Stimulated activated CD8-positive, alpha-beta memory T cell treated with anti-CD3 and anti-CD28 coated beads, Interleukin-4, amount 100 ng/mL, for 48 hours (primary cell): ENCODE results near the gene AFDN.

Experiments
- DNase-seq: peaks from one replicate; pipeline ENCODE4 v3.0.0-alpha.2; 2020

AFDN gene

DNA sequence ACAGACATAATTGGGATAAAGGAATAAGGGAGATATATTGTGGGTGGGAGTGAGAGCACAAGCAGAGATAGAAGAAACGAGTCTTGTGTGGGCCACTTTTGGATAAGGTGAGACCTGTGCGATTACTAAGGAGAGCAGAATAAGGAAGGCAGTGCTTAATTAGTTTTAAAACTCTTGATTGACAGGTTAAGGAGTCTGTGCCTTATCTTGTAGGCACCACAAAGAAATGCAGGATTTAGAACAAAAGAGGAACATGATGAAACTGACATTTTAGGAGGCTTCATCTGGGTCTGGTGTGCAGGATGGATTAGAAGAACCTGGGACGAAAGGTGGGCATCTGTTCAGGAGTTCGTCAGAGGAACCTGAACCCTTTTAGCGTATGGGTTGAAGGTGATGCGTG, 100.5 kb downstream of the AFDN start:
- no peak for DNase-seq

DNA sequence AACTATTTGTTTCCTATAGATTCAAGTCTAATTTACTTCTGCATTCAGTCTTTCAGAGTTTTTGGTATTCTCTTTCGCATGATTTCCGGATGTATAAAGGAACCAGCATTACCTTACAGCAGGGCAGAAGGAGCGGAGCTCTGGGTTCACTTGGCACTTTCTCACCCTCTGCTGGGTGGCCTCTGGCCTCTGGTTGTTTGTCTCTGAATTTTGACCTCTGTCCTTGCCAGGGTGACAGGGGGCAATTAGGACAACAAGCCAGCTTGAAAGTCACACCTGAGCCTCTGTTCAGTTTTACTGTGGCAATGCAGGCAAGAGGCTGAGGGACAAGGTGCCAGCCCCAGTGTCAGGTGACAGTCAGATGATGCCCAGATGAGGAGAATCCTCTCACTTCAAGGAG, 101.4 kb downstream of the AFDN start:
- DNase-seq: no peak

DNA sequence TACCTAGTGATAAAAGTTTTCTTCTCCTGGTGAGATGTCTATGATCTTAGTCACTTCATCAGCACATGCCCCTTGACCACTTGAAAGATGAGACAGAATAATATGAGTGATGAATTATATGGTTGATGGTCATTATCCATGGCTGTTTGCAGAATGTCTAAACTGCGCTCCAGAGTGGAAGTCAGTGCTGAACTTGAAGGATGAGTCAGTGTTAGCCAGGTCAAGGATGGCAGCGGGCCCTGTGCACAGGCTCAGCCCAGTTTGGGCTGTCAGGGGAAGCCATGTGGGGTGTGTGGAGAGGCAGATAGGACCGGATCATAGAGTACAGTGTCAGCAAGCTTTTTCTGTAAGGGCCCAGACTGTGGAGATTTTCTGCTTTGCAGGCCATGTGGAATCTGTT, 103.6 kb downstream of the AFDN start:
- no peak for DNase-seq

DNA sequence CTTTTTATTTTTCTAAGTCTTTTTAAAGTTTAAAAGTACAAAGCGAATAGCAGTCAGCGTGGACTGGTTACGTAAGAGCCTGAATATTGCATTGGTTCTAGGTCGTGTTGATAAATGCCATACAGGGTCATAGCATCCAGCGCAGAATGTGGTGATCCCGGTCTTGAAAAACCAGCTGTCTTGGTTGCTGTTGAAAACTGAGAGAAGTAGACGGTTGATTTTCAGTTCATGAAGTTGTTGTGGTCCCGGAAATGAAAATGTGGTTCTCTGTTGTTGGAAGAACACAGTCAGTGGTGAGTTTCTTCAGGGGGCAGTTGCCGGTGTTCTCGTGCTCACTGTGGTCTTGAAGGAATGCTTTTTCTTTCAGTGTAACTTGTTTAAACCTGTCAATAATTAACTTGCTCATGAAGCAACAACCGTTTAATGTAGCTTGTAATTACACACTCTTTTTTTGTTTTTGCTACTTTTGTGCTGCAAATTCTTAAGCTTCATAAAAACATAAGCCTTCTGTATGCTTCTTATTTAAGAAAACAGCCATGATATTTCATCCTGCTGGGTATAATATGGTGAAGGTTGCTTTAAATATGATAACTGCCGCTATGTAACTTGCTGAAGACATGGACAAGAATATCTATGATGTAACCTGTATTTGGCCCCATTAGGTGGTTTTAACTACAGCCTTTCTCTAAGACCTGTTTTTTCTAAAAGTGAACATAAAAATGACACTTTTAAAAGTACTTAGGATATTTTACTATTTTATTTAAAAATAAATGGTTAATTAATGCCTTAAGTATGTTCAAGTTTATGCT, 106.0 kb downstream of the AFDN start:
- no peak for DNase-seq

- no peak for DNase-seq
Observed at GRCh38 chr6:167933290-167933689, 106.6 kb downstream of the AFDN start.

DNA sequence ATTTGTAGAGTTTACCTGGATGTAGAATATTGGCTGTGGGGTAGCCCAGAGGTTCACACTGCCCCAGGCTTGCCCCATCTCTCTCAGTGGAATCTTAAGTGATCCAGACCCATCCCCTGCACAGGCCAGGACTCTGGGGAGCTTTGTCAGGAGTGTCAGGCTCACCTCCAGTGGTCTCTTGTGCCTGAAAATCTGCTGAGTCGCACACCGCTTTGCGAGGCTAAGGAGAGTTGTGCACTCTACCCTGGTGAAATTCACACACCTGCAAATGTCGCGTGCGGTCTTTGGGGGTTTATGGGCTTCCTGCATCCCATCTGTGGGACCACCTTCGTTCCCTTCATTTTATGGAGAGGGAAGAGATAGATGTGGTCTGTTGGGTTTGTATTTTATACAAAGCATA, 107.1 kb downstream of the AFDN start:
- DNase-seq: no peak

GRCh38 chr6:167934426-167934864, 107.7 kb downstream of the AFDN start:
- DNase-seq: no peak

DNA sequence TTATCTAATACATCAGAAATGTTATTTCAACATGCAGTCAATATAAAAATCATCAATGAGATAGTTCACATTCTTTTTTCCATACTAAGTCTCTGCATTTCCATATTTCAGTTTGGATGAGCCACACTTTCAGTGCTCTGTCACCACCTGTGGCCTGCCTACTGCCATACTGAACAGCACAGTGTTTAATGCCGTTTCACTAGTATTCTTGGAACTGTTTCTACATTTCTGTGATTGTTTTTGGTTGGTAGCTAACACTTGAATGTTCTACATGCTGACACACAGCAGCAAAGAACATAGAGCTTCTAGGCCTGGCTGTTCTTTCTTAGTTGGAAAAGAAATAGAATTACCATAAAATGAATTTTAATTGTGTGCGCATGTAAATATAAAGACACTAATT, 109.3 kb downstream of the AFDN start:
- no peak for DNase-seq

- no peak for DNase-seq
Observed at GRCh38 chr6:167937301-167937700, 110.6 kb downstream of the AFDN start.

- no peak for DNase-seq
Observed at GRCh38 chr6:167937948-167938911, 111.5 kb downstream of the AFDN start.

DNA sequence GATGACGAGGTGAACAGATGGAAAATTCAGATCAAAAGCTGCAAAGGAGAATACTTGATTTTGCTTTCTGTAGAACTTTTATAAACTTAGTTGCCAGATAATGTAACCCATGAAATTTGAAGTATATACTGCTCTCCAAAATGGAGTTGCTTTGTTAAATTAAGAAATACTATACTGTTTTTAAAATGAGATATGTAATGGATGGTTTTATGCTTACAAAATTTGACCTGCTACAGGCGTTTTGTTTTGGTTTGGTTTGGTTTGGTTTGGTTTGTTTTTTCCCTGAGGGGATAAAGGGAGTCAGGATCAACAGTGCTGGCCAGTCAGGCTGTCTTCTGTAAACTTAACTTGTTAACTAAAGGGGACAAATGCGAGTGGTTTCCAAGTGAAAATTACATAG, 115.1 kb downstream of the AFDN start:
- DNase-seq: no peak

DNA sequence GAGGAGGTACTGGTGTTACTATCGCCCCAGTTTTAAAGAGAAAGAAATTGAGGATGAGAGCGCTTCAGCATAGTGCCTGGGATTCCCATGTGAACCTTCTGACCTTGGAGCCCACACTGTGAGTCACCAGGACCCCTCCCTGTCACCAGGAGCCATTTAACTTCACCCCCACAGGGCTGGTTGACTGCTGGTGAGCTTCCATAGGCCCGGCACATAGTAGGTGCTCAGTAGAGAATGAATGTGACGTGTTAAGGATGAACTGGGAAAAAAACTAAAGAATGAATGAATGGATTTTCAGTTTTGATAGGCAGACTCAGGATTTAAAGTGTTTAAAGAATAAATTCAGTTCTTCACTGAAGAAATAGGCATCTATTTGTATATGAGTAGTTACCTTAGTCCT, 117.4 kb downstream of the AFDN start:
- no peak for DNase-seq

DNA sequence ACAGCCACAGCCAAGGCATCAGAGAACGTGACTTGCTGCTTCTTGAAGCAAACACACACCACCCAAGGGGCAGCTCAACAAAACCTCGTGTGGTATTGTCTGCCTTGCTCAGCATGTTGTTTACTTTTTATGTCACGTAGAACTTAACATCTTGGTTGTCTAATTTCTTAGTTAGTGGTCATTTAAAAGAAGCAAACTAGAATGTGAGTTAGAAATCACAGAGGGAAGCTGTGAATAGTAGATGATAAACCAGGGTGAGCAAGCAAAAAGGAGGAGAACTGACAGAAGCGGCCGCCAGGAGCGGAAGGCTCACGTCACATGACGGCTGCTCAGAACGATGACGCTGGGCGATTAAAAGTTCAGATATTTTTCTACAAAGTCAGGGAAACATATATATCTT, 119.3 kb downstream of the AFDN start:
- DNase-seq: no peak

DNA sequence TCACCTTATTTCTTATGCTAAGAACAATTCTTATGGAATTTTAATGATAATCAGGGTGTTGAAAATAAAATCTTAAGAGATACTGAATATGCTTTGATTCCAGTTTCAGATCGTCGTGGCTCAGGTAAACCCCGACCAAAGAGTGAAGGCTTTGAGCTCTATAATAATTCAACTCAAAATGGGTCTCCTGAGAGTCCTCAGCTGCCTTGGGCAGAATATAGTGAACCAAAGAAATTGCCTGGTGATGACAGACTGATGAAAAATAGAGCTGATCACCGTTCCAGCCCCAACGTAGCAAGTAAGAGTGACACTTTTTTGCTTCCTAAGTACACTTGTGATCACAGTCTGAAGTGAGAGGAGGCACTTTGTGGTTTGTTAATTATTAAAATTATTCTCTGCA, 119.9 kb downstream of the AFDN start:
- DNase-seq: no peak

- DNase-seq: no peak
Observed at GRCh38 chr6:167947716-167948115, 121.0 kb downstream of the AFDN start.

DNA sequence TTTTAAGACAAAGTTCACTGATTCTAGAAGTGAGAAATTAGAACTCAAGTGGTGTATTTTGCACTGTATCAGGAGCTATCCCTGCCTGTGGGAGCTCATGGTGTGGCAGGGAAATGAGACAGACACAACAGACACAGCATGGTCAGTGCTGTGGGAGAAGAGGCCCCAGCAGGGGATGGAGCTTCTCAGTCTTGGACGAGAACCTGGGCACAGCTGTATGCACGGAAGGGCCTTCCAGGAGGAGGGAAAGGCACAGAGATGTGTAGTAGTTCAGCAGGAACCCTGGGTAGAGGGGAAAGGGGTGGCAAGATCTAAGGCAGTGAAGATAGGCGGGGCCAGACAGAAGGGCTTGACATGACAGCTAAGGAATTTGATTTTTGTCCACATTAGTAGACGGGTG, 122.0 kb downstream of the AFDN start:
- DNase-seq: no peak

DNA sequence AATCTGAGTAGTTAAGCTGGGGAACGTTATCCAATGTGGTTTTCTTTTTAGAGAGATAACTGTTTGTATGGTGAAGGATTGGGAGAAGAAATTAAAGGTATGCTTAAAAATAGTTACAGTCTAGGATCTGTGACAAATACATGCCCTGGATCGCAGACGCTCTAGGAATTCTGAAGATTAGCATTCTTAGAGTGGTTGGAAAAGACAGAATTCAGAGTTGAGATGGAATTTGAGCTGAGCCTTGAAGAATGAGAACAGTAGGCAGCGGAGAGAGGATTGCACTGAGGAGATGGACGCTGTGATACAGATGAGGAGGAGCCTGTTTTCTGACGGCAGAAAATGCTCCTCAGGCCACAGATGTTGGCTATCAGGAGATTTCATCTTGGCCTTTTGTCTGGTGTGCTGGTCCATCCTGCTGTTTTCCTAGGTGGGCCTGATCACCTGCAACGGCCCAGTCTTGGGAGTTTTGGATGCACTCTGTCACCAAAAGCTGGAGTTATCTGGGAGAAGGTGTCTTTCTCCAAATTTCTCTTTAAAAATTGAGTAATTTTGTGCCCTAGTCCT, 122.5 kb downstream of the AFDN start:
- DNase-seq: no peak

DNA sequence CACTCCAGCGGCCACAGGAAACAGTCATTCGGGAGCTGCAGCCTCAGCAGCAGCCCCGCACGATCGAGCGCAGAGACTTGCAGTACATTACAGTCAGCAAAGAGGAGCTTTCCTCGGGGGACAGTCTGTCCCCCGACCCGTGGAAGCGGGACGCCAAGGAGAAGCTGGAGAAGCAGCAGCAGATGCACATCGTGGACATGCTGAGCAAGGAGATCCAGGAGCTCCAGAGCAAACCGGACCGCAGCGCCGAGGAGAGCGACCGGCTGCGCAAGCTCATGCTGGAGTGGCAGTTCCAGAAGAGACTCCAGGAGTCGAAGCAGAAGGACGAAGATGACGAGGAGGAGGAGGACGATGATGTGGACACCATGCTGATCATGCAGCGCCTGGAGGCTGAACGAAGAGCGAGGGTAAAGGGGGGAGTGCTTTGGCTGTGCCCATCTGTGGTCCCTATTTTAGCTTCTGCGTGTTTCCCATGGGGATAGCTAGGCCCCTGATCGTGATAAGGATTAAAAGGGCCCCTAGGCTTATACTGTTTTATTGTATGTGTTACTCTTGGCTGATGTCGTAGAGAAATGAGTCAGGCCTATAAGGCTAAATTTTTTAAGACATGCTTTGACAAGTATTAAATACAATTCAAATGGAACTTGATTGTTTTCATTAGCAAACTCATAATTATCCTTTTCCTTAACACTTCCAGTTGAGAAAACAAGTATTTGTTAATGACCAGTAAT, 125.2 kb downstream of the AFDN start:
- no peak for DNase-seq

DNA sequence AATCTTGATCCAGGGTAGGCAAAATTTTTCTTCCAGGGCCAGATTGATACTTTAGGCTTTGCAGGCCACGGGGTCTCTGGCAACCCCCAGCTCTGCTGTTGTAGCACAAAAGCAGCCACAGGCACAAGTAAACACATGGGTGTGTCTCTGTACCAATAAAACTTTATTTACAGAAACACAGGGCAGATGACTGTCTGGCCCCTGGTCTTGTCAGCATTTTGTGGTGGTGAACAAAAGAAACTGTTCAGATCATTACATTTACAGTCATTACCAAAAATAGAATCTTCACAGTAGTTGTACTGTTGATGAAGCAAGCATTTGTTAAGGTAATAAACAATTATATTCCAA, 125.8 kb downstream of the AFDN start:
- no peak for DNase-seq

DNA sequence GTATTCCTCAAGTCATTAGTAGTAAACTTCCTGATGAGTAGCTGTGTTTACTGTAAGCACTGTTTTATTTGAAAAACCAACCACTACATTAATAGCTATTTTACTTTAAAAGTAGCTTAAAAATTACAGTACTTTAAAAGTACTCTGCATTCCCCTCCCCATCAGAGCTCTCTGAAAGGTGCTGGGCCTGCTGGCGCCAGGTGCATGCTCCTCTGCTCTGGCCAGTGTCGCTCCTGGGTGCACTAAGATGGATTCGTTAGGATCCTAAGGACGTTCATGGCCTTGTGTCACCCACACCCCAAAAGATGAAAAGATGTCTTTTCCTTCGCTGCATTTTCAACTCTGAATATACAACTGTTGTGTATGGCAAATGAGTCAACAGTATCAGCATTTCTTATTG, 126.8 kb downstream of the AFDN start:
- no peak for DNase-seq

- no peak for DNase-seq
Observed at GRCh38 chr6:167954151-167954550, 127.4 kb downstream of the AFDN start.

- DNase-seq: no peak
Observed at GRCh38 chr6:167956491-167956890, 129.8 kb downstream of the AFDN start.

DNA sequence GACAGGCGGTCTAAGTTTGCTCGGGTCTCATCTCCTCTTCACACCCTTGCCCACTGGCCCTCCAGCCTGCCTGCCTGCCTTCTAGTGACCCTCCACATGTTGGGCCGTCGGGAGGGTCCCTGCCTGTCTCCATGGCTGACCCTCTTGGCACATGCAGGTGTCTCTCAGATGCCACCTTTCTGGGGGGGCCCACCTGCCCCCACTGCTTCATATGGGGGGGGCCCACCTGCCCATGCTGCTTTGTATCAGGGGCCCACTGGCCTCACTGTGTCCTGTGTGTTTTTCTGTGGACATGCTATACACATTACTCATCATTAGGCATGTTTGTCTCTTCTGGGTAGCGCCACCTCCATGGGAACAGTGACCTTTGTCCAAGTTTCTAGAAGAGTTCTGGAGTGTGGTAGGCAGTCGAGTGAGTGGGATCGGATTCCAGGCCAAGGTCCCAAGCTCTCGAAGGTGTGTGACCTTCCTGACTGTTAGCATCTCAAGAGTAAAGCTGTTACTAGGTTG, 130.3 kb downstream of the AFDN start:
- no peak for DNase-seq
